GM19025 (cell line): ENCODE data around the gene PPP2R5C.
A peak's percentile ranks its signal among the peaks of the same experiment; 100 is the strongest.

ENCODE experiments used
- ATAC-seq: cut with Tn5 transposase; IDR thresholded peaks from one replicate; pipeline ENCODE4 v1.9.1; 2021; ENCODE audit warnings: mild to moderate bottlenecking, low read depth, moderate library complexity; ENCODE audit not compliant: unreplicated experiment

PPP2R5C gene

GRCh38 chr14:101810897-101811621 lies 49.5 kb downstream of the PPP2R5C start:
- ATAC-seq = no peak

GRCh38 chr14:101812071-101812470 lies 50.6 kb downstream of the PPP2R5C start:
- ATAC-seq = no peak

GRCh38 chr14:101813171-101813759 lies 51.8 kb downstream of the PPP2R5C start:
- no peak for ATAC-seq

DNA sequence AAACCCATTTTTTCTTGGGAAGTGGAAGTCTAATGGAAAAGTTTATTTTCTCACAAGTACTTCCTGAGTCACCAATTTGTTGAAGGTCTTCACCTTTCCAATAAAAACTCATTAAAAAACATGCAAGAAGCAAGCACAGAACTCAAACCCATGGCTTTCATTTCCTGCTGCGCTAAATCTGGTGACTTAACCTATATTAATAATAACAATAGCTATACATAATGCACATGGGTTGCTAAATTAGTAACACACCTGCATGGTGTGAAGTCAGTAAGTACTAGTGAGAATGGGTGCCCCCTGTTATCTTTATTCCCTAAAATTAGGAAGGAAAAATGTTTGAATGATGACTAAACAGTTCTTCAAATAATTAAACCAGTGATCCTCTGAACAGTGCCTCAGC lies 52.3 kb downstream of the PPP2R5C start:
- ATAC-seq = no peak

GRCh38 chr14:101814934-101815333 lies 53.4 kb downstream of the PPP2R5C start:
- no peak for ATAC-seq

- no peak for ATAC-seq
These were observed 54.5 kb downstream of the PPP2R5C start for GRCh38 chr14:101815994-101816393.

GRCh38 chr14:101817501-101818001 lies 56.0 kb downstream of the PPP2R5C start:
- ATAC-seq = no peak

DNA sequence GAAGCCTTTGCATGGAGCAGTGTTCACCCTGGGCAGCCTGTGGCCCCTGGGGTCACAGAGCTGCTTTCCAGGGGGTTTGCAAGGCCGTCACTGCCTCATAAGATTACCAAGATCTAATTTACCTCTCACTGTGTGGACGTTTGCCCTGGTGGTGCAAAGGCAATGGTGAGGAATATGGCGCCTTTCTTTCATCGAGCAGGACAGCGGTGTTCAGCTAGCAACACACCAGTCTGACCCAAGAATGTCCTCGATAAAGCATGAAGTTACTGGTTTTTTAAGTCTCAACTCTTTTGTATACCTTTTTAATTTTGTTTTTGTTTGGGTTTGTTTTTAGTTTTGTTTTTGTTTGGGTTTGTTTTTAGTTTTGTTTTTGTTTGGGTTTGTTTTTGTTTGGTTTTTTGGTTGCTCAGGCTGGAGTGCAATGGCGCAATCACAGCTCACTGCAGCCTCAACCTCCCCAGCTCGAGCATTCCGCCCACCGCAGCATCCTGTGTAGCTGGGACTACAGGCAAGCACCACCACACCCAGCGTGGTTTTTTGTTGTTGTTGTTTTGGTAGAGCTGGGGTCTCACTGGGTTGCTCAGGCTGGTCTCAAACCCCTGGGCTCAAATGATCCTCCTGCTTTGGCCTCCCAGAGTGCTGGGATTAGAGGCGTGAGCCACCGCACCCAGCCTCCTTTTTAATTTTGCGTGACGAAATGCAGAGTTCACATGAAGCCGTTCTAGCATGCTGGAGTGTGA lies 57.9 kb downstream of the PPP2R5C start:
- no peak for ATAC-seq

DNA sequence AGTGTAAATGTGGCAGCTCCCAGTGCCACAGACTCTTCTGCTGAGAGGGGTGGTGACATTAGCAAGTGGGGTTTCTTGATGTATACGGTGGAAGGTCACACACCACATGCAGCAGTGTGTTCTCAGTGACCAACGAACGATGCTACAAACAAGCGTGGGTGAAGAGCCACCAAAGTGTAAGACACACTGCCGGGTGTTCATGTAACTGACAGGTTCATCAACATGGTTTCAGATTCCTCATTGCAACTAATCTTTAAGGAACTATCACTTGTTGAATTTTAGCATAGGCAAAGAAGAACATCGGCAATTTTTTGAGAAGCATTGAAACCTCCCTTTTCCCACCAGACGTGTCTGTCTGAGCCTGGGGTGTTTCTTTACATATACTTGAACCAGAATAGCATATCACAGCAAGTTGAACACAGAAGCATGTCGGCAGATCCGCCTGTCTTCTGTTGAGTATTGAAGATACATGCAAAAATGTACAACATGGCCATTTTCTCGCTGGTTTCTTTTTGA lies 58.8 kb downstream of the PPP2R5C start:
- ATAC-seq = no peak

GRCh38 chr14:101821528-101821927 lies 60.0 kb downstream of the PPP2R5C start:
- ATAC-seq = no peak

DNA sequence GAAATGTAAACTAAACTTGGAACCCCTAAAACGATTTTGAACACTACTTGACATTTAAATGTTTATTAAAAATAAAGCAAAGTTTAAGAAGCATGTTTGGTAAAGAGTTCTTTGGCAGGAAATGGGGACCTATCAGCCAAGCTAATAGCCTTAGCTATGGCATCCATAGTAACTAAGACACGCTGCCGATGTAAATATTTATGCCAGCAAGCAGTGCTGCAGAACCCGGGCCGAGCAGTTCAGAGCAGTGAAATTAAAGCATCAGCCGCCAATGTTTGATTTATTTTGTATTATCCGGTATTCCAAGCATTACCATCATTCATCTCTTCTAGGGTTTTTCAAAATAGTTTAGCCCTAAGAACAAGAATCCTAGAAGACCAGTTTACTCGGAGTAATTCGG lies 61.6 kb downstream of the PPP2R5C start:
- ATAC-seq = no peak

DNA sequence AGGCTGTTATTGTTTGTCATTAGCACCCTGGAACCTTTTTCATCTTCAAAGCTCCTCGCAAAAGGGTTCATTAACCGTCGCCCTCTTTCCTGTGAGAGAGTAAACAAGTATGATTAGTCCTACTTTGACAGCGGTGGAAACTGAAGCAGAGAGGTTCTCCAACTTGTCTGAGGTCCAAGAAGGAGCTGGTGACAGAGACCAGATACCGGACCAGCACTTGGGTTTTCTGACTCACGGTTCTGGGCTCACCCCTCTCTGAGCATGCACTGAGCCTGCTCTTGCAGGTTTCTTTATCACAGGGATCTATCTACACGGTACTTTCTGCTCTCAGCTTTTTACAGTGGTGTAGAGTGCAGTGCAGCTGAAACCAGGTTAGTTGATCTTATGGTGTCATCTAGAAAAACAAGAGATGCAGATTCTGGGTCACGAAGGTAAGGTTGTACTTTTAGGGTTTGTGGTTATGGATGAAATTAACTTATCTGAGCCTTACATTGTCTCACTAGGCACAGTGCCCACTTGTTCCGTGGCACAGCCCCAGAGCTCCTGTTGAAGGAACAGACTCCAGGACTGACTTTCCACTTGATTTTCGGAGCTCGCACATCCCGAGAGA lies 62.1 kb downstream of the PPP2R5C start:
- peak; percentile 59 for ATAC-seq

DNA sequence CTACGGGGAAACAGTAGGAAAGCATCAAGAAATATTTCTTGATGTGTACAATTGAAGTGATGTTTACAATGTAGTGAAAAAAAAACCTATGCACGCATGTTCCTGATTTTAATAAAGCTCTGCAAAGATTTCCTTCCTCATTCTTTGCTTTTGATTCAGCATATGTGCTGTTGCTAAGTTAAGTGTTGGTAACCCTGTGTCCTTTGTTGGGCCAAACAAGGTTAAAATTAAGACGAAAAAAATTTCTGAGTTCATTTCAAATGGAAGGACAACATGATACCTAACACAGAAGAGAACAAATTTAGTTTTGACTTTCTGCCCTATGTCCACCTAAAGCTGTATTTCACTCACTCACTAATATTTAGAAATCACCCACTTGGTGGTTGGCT lies 62.8 kb downstream of the PPP2R5C start:
- ATAC-seq = no peak

DNA sequence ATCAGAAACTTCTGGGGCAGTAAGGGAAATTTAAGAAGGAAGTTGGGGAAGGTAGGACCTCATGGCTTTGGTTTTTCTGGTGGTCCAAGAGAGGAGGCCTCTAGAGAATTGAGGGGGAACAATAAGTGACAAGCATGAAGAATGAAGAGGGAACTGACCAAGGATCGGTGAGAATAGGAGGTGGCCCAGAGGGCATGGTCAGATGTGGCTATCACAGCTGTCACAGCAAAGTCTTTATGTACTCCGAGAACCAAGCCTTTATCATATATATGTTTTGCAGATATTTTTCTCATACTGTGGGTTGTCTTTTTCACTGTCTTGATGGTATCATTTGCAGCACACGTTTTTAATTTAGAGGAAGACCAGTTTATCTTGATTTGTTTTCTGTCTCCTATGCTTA lies 64.3 kb downstream of the PPP2R5C start:
- no peak for ATAC-seq

- ATAC-seq = no peak
These were observed 64.8 kb downstream of the PPP2R5C start for GRCh38 chr14:101826351-101826750.

DNA sequence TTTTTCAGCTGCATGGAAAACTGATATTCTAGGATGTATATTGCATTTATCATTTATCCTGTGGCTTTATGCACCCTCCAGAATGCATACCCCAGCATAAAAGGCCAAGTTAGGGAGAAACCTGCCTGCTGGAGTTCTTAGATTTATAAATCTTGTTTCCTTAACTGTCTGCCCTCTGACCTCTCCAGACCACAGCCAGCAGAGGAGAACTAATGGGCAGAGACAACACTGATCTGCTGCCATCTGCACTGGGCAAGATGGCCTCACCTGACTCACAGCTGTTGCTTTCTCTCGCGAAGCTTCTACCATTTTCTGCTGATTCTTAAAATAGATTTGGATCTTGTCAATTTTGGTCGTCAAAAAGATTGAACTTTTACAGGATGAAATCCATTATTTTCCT lies 65.8 kb downstream of the PPP2R5C start:
- no peak for ATAC-seq

DNA sequence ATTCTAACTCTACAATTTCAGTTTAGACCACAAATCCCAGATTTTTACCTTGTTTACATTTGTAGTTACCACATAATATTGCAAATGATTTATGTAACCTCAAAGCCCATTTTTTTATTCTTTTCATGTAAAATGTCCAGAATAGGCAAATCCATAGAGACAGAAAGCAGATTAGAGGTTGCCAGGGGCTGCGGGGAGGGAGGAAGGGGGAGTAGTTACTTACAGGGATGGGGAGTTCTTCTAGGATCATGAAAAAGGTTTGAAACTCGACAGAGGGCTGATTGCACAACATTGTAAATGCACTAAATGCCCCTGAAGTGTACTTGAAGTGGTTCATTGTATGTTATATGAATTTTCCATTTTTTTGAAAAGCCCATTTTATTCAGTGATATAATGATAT lies 66.5 kb downstream of the PPP2R5C start:
- ATAC-seq = no peak

DNA sequence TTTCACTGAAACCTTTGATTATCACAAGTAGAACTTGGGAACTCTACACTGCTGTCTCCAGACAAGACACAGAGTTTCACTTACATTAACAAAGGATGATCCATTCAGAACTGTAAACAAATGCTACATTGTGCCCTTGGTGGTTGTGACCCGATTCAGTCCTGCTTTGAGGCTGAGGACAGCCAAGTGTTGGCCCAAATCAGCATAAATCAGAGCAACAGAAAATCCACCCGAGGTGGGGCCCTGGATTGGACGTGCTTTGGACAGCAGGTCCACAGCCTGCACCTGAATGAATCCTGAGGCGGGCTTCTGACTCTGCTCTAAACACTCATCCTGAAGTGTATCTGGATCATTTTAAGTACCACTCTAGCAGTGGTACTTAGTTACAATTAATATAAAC lies 68.8 kb downstream of the PPP2R5C start:
- ATAC-seq = no peak

GRCh38 chr14:101833045-101833444 lies 71.5 kb downstream of the PPP2R5C start:
- no peak for ATAC-seq

DNA sequence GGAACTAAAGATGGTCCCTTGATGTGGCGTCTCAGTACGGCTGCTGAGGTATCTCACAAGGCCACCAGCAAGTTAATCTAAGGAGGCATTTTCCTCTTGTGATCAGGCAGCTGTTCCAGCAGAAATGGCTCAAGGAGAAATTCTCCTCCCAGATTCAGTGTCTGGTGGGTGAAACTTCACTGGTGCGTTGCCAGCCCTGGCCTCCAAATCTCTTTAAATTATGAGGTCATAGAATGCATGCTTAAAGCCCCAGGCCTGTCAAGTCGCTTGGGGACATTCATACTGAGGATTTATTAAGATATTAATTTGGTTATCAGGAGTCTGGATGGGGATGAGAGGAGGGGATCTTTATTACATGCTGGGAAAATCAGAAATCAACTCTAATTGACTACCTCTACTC lies 72.9 kb downstream of the PPP2R5C start:
- ATAC-seq = no peak
